Dorsolateral prefrontal cortex (tissue), 118 donors: ENCODE data around the gene CPM. TPM values are rescaled to one million over a fixed set of nuclear protein-coding genes. Genes with fewer than 3 reads are reported as not detected.

ENCODE experiments used
- total RNA-seq, 120 experiments: library from RNA; stranded (reverse); gene quantifications; one replicate each; pipeline versions ENCODE4 v1.2.3 to v1.2.4, GENCODE V29; 2022

The CPM gene
- total RNA-seq, 120 experiments from 2014 or later: 9.4 to 89.6 (median 31.5) TPM

Other genes with a start within 250 kb of the CPM start
- 10 to 100 TPM; 15.0 to 41.1 (median 24.5) TPM for gene NUP107, start 246.2 kb downstream of the CPM start, total RNA-seq
- gene SLC35E3, start 187.0 kb downstream of the CPM start, total RNA-seq: 10 to 100 TPM; 11.5 to 32.1 (median 18.4) TPM
- gene MDM2, start 125.0 kb downstream of the CPM start, total RNA-seq: 100 to 1,000 TPM in 26 of 120 experiments, 10 to 100 TPM in 94; 64.6 to 129 (median 89.8) TPM